Neural cell (in vitro differentiated cells): ENCODE data around the gene KCNT1. TPM values are rescaled to one million over a fixed set of nuclear protein-coding genes. Genes with fewer than 3 reads are reported as not detected.
"Not testable (repeated sequence)": the region's sequence is repeated elsewhere in the genome, so short reads cannot be mapped to it uniquely, and the experiment has no call there.

ENCODE experiments used
- H2AFZ ChIP-seq: fragments of 200-600, 300-800 bp; sonication (generic), shearing (Covaris generic); 2 replicates; pipeline ENCODE4 v1.6.0; 2014; ENCODE audit warnings: low read depth, mild to moderate bottlenecking, antibody characterized with exemption, low read length, moderate library complexity
- H3F3A ChIP-seq: fragments of 200-600 bp; shearing (Covaris generic); 2 replicates; pipeline ENCODE4 v1.6.1; 2016; ENCODE audit warnings: mild to moderate bottlenecking, moderate library complexity, mixed read lengths, antibody characterized with exemption, low read length; ENCODE audit not compliant: insufficient read depth, poor library complexity, severe bottlenecking
- H3K27ac ChIP-seq: fragments of 200-600, 300-800 bp; sonication (generic), shearing (Covaris generic); 2 replicates; pipeline ENCODE4 v1.5.1; 2014; ENCODE audit warnings: mild to moderate bottlenecking, low read length, moderate library complexity
- H3K27me3 ChIP-seq: fragments of 300-800, 200-600 bp; sonication (generic), shearing (Covaris generic); 2 replicates; pipeline ENCODE4 v1.6.0; 2014; ENCODE audit warnings: mild to moderate bottlenecking, low read depth, low read length, moderate library complexity; ENCODE audit not compliant: insufficient read depth
- H3K36me3 ChIP-seq: fragments of 300-800, 200-600 bp; sonication (generic), shearing (Covaris generic); 2 replicates; pipeline ENCODE4 v1.5.1; 2014; ENCODE audit warnings: mild to moderate bottlenecking, antibody characterized with exemption, low read length, moderate library complexity; ENCODE audit not compliant: insufficient read depth
- H3K4me2 ChIP-seq: fragments of 300-800, 200-600 bp; sonication (generic), shearing (Covaris generic); 2 replicates; pipeline ENCODE4 v1.6.0; 2014; ENCODE audit warnings: mild to moderate bottlenecking, low read length
- H3K4me3 ChIP-seq: fragments of 300-800, 200-600 bp; sonication (generic), shearing (Covaris generic); 2 replicates; pipeline ENCODE4 v1.5.1; 2014; ENCODE audit warnings: mild to moderate bottlenecking, low read length, moderate library complexity
- H3K79me2 ChIP-seq: fragments of 200-600 bp; shearing (Covaris generic); replicated peaks from 2 replicates; pipeline ENCODE4 v1.6.0; 2014; ENCODE audit warnings: mild to moderate bottlenecking, low read length, moderate library complexity; ENCODE audit not compliant: insufficient read depth
- H3K9ac ChIP-seq: fragments of 300-800, 200-600 bp; sonication (generic), shearing (Covaris generic); 2 replicates; pipeline ENCODE4 v1.6.1; 2016; ENCODE audit warnings: mild to moderate bottlenecking, low read length, mixed read lengths
- H3K9me2 ChIP-seq: fragments of 200-600 bp; shearing (Covaris generic); 2 replicates; pipeline ENCODE4 v1.6.1; 2016; ENCODE audit warnings: mild to moderate bottlenecking, low read length, mixed read lengths; ENCODE audit not compliant: insufficient read depth
- H3K9me3 ChIP-seq: fragments of 200-600, 300-800 bp; sonication (generic), shearing (Covaris generic); 2 replicates; pipeline ENCODE4 v1.6.1; 2016; ENCODE audit warnings: mild to moderate bottlenecking, mixed run types, low read length, moderate library complexity, mixed read lengths
- H4K20me1 ChIP-seq: fragments of 200-600 bp; shearing (Covaris generic); 2 replicates; pipeline ENCODE4 v1.6.1; 2016; ENCODE audit warnings: mild to moderate bottlenecking, mixed run types; ENCODE audit not compliant: insufficient read depth
- CTCF ChIP-seq: fragments of 450-650 bp; IDR thresholded peaks from 2 replicates; pipeline ENCODE4 v1.5.1; 2014; ENCODE audit warnings: antibody characterized with exemption, mild to moderate bottlenecking, moderate library complexity; ENCODE audit not compliant: poor library complexity, severe bottlenecking
- EP300 ChIP-seq: fragments of 450-650 bp; conservative IDR thresholded peaks from 2 replicates; pipeline ENCODE4 v1.6.1; 2014; ENCODE audit warnings: antibody characterized with exemption, mild to moderate bottlenecking, moderate library complexity; ENCODE audit not compliant: poor library complexity, severe bottlenecking
- EZH2 ChIP-seq: fragments of 200-600, 300-800 bp; shearing (Covaris generic), sonication (generic); IDR thresholded peaks from 2 replicates; pipeline ENCODE4 v1.6.1; 2014; ENCODE audit warnings: antibody characterized with exemption, low read length, borderline replicate concordance, mild to moderate bottlenecking; ENCODE audit not compliant: insufficient read depth, poor library complexity, severe bottlenecking
- MXI1 ChIP-seq: fragments of 450-650 bp; conservative IDR thresholded peaks from 2 replicates; pipeline ENCODE4 v1.6.1; 2014; ENCODE audit warnings: antibody characterized with exemption, mild to moderate bottlenecking; ENCODE audit not compliant: poor library complexity, severe bottlenecking
- POLR2AphosphoS5 ChIP-seq: IDR thresholded peaks from 2 replicates; pipeline ENCODE4 v1.6.1; 2012
- RAD21 ChIP-seq: fragments of 450-650 bp; conservative IDR thresholded peaks from 2 replicates; pipeline ENCODE4 v1.6.1; 2014; ENCODE audit warnings: antibody characterized with exemption, mild to moderate bottlenecking, moderate library complexity
- REST ChIP-seq: IDR thresholded peaks from 2 replicates; pipeline ENCODE4 v1.6.1; 2012; ENCODE audit warnings: borderline replicate concordance
- SMC3 ChIP-seq: fragments of 450-650 bp; conservative IDR thresholded peaks from 2 replicates; pipeline ENCODE4 v1.6.1; 2014; ENCODE audit warnings: antibody characterized with exemption, mild to moderate bottlenecking, moderate library complexity; ENCODE audit not compliant: poor library complexity
- TAF1 ChIP-seq: IDR thresholded peaks from 2 replicates; pipeline ENCODE4 v1.6.1; 2012; ENCODE audit warnings: low read depth
- polyA plus RNA-seq: library from polyadenylated mRNA; depleted of rRNA; stranded (reverse); fragments of >200 nt; gene quantifications from 2 replicates; pipeline ENCODE4 v1.2.3, GENCODE V29; 2014

KCNT1 gene
- polyA plus RNA-seq, 1 donor from 2014 or later: 0.67 TPM

- no peak overlapping the region for H3K9ac ChIP-seq
- H2AFZ ChIP-seq: no peak overlapping the region
- H3K36me3 ChIP-seq: no peaks in the 10 kb centered on the region
- no peaks in the 10 kb centered on the region for H3K79me2 ChIP-seq
- no peak overlapping the region for H3K27ac ChIP-seq
- H3K9me3 ChIP-seq: no peaks in the 10 kb centered on the region
- H3K27me3 ChIP-seq: no peaks in the 10 kb centered on the region
- H3K4me3 ChIP-seq: no peak overlapping the region
- TF ChIP-seq POLR2AphosphoS5: no peak
- no peak for TF ChIP-seq REST
- no peak for TF ChIP-seq TAF1
- no peak for TF ChIP-seq SMC3
- no peak for TF ChIP-seq MXI1
- H4K20me1 ChIP-seq: no peaks in the 10 kb centered on the region
- H3F3A ChIP-seq: no peaks in the 10 kb centered on the region
- no peaks in the 10 kb centered on the region for H3K9me2 ChIP-seq
- H3K4me2 ChIP-seq: no peak overlapping the region
These were observed 34.5 kb upstream of the KCNT1 start for GRCh38 chr9:135667463-135668001.

- not testable (repeated sequence) for H3K4me3 ChIP-seq, H3K4me2 ChIP-seq, H3F3A ChIP-seq, H2AFZ ChIP-seq, H3K79me2 ChIP-seq, H3K9me3 ChIP-seq, H4K20me1 ChIP-seq, H3K36me3 ChIP-seq, H3K27ac ChIP-seq, H3K9ac ChIP-seq, H3K9me2 ChIP-seq, H3K27me3 ChIP-seq
These were observed 33.0 kb upstream of the KCNT1 start for GRCh38 chr9:135669018-135669417.

- no peak for TF ChIP-seq EP300
- no peak for TF ChIP-seq MXI1
- no peak for TF ChIP-seq REST
- no peak for TF ChIP-seq EZH2
- no peak for TF ChIP-seq CTCF
- no peak for TF ChIP-seq TAF1
- TF ChIP-seq RAD21: no peak
- no peak for TF ChIP-seq SMC3
- TF ChIP-seq POLR2AphosphoS5: no peak
- Histone ChIP-seq H2AFZ (no peak overlapping the region), H3K27me3 (no peaks in the 10 kb centered on the region), H3K4me2 (no peak overlapping the region), H3K79me2 (no peaks in the 10 kb centered on the region), H3K9me3 (no peaks in the 10 kb centered on the region), H3K36me3 (no peaks in the 10 kb centered on the region), H3K9me2 (no peaks in the 10 kb centered on the region), H3K9ac (no peak overlapping the region), H4K20me1 (no peaks in the 10 kb centered on the region), H3K4me3 (no peak overlapping the region), H3F3A (no peaks in the 10 kb centered on the region), H3K27ac (no peak overlapping the region)
These were observed 32.2 kb upstream of the KCNT1 start for GRCh38 chr9:135669616-135670285.
